AG04449 (cell line): ENCODE results near the gene CDC42BPA.

Experiments used
- CTCF ChIA-PET: fragments of 350-600 bp; formaldehyde crosslinking; extraction: SDS; loops from one replicate; lab custom pipeline; 2021; ENCODE audit warnings: antibody characterized with exemption; lab: Yijun Ruan, JAX
- POLR2A ChIA-PET: fragments of 400-600, 350-600 bp; formaldehyde crosslinking; extraction: SDS; loops from one replicate; lab custom pipeline; 2020; ENCODE audit warnings: antibody characterized with exemption, inconsistent platforms; lab: Yijun Ruan, JAX
- DNase-seq: peaks from one replicate; pipeline ENCODE4 v3.0.0-alpha.2; 2010; ENCODE audit warnings: low read depth, low spot score
- H3K4me3 ChIP-seq: 2 replicates; pipeline ENCODE4 v1.5.1; 2011; ENCODE audit warnings: low read depth, mild to moderate bottlenecking, control low read depth, low read length
- CTCF ChIP-seq: IDR thresholded peaks from one replicate; pipeline ENCODE4 v1.5.1; 2011; ENCODE audit warnings: mild to moderate bottlenecking, moderate library complexity, low read length, control low read depth, inconsistent platforms; ENCODE audit not compliant: insufficient read depth; ENCODE audit errors: missing control alignments

The CDC42BPA gene

DNA sequence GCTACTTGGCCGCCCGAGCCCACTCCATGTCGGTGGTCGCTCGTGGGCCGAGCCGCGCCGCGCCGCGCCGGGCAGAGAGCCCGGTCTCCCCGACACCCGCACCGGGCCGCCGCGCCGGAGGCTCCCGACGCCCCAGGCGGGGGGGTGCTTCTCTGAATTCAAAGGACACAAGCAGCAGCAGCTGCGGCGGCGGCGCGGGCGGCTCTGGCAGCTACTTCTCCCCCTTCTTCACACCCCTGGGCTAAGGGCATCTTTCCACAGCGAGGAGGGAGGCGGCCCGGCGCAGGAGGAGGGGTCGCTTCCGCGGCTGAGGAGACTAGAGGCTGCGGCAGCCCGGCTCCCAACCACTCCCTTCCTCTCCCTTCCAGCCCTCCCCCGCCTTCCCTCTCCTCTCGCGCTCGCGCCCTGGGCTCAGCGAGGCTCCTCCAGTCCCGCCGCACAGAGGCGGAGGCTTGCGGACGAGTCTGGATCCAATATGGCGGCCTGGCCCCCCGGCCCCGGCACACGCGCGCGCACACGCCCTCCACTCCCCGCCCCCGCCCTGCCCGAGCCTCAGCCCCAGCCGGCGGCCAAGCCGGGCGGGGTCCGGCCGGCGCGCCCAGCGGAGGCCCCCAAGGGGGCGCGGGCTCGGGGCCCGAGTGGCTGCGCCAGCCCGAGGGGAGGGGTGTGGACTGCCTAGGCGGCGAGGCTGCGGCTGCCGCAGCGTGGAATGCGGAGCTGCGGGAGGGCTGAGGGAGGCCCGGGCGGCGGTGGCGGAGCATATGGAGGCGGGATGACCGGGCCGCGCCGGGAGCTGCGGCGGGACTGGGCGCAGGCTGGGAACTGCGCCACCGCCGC is at the start of gene CDC42BPA:
TSS of gene CDC42BPA (minus strand) at position 477 of the 837 bp plus-strand sequence. CDS start 1,310 bp downstream, outside the sequence.
- H3K4me3 ChIP-seq = peak within 1 kb of the TSS; percentile 76
- CTCF ChIA-PET = interaction anchor here (0.7 to 1.2 kb wide), 4 partner anchors 12 to 187 kb away, joined by 3 to 6 read pairs (median 3); no protein-coding TSS in a partner anchor
- POLR2A ChIA-PET = interaction anchor here (0.6 to 1.1 kb wide), 4 partner anchors 12 to 258 kb away, joined by 3 to 5 read pairs (median 3); no protein-coding TSS in a partner anchor
- no peak for TF ChIP-seq CTCF
- no peak for DNase-seq

- no peak for TF ChIP-seq CTCF
- ChIA-PET POLR2A (no interaction called here), CTCF (interaction anchor here (1.7 kb wide), 1 partner anchor 9 kb away, joined by 4 read pairs; no protein-coding TSS in a partner anchor)
- no peak for DNase-seq
- H3K4me3 ChIP-seq = no peak overlapping the region
Measured at GRCh38 chr1:227368009-227368408, 49.7 kb upstream of the CDC42BPA start.

DNA sequence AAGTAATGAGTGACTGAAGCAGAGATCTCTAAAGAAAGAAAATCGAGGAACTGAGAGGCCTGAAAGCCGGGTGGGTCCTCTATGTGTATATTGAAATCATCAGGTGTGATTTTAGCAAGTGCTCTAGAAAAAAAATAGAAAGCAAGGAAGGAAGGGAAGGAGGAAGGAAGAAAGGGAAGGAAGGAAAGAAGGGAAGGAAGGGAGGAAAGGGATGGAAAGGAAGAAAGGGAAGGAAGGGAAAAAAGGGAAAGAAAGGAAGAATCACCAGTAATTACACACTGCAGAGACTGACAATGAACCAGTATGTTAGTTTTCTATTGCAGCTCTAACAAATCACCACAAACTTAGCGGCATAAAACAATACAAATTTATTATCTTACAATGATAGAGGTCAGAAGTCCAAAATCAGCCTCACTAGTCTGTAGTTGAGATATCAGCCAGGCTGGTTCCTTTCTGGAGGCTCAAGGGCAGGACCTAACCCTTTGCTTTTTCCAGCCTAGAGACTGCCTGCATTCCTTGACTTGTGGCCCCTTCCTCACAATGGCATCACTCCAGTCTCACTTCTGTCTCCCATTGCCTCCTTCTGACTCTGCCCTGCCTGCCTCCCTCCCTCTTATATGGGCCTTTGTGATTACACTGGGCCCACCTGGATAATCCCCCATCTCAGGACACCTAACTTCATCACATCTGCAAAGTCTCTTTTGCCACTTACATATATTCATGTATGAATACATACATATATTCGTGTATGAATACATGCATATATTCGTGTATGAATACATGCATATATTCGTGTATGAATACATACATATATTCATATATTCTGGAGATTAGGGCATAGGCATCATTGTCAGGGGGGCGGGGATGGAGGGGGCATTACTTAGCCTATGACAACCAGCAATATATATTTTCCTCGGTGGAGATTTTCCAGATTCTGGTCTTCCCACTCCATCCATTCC is 47.5 kb upstream of the CDC42BPA start:
- H3K4me3 ChIP-seq = no peak overlapping the region
- ChIA-PET POLR2A (no interaction called here), CTCF (no interaction called here)
- no peak for TF ChIP-seq CTCF
- DNase-seq = no peak

- POLR2A ChIA-PET = no interaction called here
- CTCF ChIA-PET = no interaction called here
Measured at GRCh38 chr1:227364657-227365056, 46.4 kb upstream of the CDC42BPA start.

DNA sequence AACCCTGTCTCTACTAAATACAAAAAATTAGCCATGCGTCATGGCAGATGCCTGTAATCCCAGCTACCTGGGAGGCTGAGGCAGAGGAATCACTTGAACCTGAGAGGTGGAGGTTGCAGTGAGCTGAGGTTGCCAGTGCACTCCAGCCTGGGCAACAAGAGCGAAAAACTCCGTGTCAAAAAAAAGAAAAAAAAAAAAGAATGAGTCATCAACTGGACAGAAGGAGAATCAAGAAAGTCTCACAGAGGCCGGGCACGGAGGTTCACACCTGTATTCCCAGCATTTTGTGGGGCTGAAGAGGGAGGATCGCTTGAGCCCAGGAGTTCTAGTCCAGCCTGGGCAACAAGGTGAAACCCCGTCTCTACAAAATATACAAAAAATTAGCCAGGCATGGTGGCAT is 45.5 kb upstream of the CDC42BPA start:
- CTCF ChIA-PET = no interaction called here
- no peak for TF ChIP-seq CTCF
- H3K4me3 ChIP-seq = no peak overlapping the region
- no peak for DNase-seq
- POLR2A ChIA-PET = no interaction called here

More at GRCh38 chr1:227364657-227365056, 46.4 kb upstream of the CDC42BPA start:
- no peak for DNase-seq
- TF ChIP-seq CTCF = no peak
- H3K4me3 ChIP-seq = no peak overlapping the region
